Progenitor cell of endocrine pancreas (in vitro differentiated cells): ENCODE results near the gene TNRC6C. TPM values are rescaled to one million over a fixed set of nuclear protein-coding genes. Genes with fewer than 3 reads are reported as not detected.

Experiments
- DNase-seq: peaks from one replicate; pipeline ENCODE4 v3.0.0; 2021; ENCODE audit warnings: low spot score; ENCODE audit not compliant: unreplicated experiment
- H3K27ac Mint-ChIP-seq: 2 replicates; pipeline ENCODE4 v1.8.0; 2021; ENCODE audit warnings: mild to moderate bottlenecking, moderate library complexity, mixed read lengths
- H3K27me3 Mint-ChIP-seq: 2 replicates; pipeline ENCODE4 v1.8.0; 2021; ENCODE audit warnings: mixed read lengths
- H3K36me3 Mint-ChIP-seq: 2 replicates; pipeline ENCODE4 v1.8.0; 2022; ENCODE audit warnings: mixed read lengths; ENCODE audit not compliant: insufficient read depth
- H3K4me1 Mint-ChIP-seq: 2 replicates; pipeline ENCODE4 v1.8.0; 2021; ENCODE audit warnings: low read depth, mixed read lengths
- H3K4me3 Mint-ChIP-seq: 2 replicates; pipeline ENCODE4 v1.8.0; 2021; ENCODE audit warnings: low read depth, mild to moderate bottlenecking, moderate library complexity, mixed read lengths
- H3K9me3 Mint-ChIP-seq: 2 replicates; pipeline ENCODE4 v1.8.0; 2021; ENCODE audit warnings: low read depth, mixed read lengths
- CTCF ChIP-seq: fragments of 200-600 bp; sonication (generic); IDR thresholded peaks from one replicate; pipeline ENCODE4 v1.5.0; 2021; ENCODE audit warnings: antibody characterized with exemption, mild to moderate bottlenecking; ENCODE audit not compliant: unreplicated experiment
- total RNA-seq: library from RNA; stranded (reverse); gene quantifications from 2 replicates; pipeline ENCODE4 v1.2.1, GENCODE V29; 2021

The TNRC6C gene
- total RNA-seq, 1 donor from 2014 or later: 38.3 TPM

GRCh38 chr17:77944390-77945222 lies 13.9 kb upstream of the TNRC6C start:
- Mint-ChIP-seq H3K36me3 (no peaks in the 10 kb centered on the region), H3K27me3 (no peaks in the 10 kb centered on the region), H3K4me3 (no peak overlapping the region), H3K4me1 (peaks cover 11% of the 10 kb centered on the region), H3K27ac (no peak overlapping the region), H3K9me3 (peaks cover 2% of the 10 kb centered on the region)
- DNase-seq: no peak
- no peak for TF ChIP-seq CTCF

GRCh38 chr17:77946900-77947645 lies 11.4 kb upstream of the TNRC6C start:
- H3K27ac Mint-ChIP-seq: no peak overlapping the region
- H3K36me3 Mint-ChIP-seq: no peaks in the 10 kb centered on the region
- no peak overlapping the region for H3K4me3 Mint-ChIP-seq
- peaks cover 18% of the 10 kb centered on the region for H3K4me1 Mint-ChIP-seq
- DNase-seq: no peak
- peaks cover 1% of the 10 kb centered on the region for H3K27me3 Mint-ChIP-seq
- no peak for TF ChIP-seq CTCF
- no peaks in the 10 kb centered on the region for H3K9me3 Mint-ChIP-seq

- Mint-ChIP-seq H3K36me3 (no peaks in the 10 kb centered on the region), H3K9me3 (no peaks in the 10 kb centered on the region), H3K4me3 (no peak overlapping the region), H3K4me1 (peaks cover 16% of the 10 kb centered on the region), H3K27ac (no peak overlapping the region), H3K27me3 (peaks cover 16% of the 10 kb centered on the region)
- DNase-seq: no peak
- no peak for TF ChIP-seq CTCF
Observed at GRCh38 chr17:77948690-77949114, 9.8 kb upstream of the TNRC6C start.

DNA sequence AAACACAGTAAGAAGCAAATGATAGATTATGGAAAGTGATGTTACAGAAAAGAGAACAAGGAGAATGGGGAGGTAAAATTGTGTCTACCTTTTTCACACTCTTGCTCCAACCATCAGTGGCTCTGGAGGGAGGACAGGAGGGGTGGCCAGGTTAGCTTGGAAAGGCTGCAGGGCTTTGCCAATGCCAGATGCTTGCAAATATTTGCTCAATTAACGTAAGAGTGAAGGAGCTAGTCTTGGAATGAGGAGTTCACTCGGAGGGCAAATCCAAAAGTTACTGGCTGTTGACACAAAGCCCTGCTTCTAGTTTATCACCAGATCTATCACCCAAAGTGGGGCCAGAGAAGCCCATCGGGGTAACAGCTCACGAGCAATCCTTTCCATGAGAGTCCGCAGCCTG lies 7.4 kb upstream of the TNRC6C start:
- peak overlapping the region; percentile 14 for H3K4me3 Mint-ChIP-seq
- no peak for TF ChIP-seq CTCF
- no peaks in the 10 kb centered on the region for H3K9me3 Mint-ChIP-seq
- DNase-seq: no peak
- peaks cover 16% of the 10 kb centered on the region for H3K4me1 Mint-ChIP-seq
- peaks cover 37% of the 10 kb centered on the region for H3K27me3 Mint-ChIP-seq
- H3K27ac Mint-ChIP-seq: no peak overlapping the region
- no peaks in the 10 kb centered on the region for H3K36me3 Mint-ChIP-seq

- no peak for TF ChIP-seq CTCF
- H3K9me3 Mint-ChIP-seq: no peaks in the 10 kb centered on the region
- no peak for DNase-seq
- H3K4me1 Mint-ChIP-seq: peaks cover 17% of the 10 kb centered on the region
- H3K27ac Mint-ChIP-seq: no peak overlapping the region
- H3K36me3 Mint-ChIP-seq: no peaks in the 10 kb centered on the region
- H3K4me3 Mint-ChIP-seq: no peak overlapping the region
- peaks cover 50% of the 10 kb centered on the region for H3K27me3 Mint-ChIP-seq
Observed at GRCh38 chr17:77952368-77952767, 6.1 kb upstream of the TNRC6C start.
